T-helper 1 cell treated with Interleukin-12 subunit alpha and Interleukin-12 subunit beta and Interleukin-4 antibody, amounts not matched to agents 30 ng/mL and 1 ng/mL, for 36 hours (primary cell): ENCODE results near the gene TFIP11. TPM values are rescaled to one million over a fixed set of nuclear protein-coding genes. Genes with fewer than 3 reads are reported as not detected.

ENCODE experiments used
- intact Hi-C: fragments of 100-400 bp; cut with micrococcal nuclease; formaldehyde crosslinking; loops from one replicate; pipeline ENCODE4 v1.15.1; 2024
- total RNA-seq: library from RNA; stranded (reverse); gene quantifications from 2 replicates; pipeline ENCODE4 v1.2.3, GENCODE V29; 2022

TFIP11 gene
- total RNA-seq, 1 donor from 2014 or later, result 64.1 TPM

DNA sequence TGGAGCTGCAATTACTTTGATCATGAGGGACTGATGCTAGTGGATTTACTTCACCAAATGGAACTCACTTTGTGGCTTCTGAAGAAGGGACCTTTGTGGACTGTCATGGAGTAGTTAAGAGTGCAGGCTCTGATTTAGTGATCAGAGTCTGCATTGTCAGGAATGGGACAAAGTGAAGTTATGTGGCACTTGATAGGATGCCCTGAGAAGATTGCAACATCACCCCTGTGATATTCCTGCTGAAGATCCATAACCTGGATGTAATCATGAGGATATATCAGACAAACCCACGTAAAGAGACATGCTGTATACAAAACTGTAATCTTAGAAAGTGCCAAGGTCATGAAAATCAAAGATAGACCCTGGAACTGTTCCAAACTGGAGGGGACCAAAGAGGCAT is 1.6 kb upstream of the TFIP11 start:
- intact Hi-C loops, result loop anchor here (2.0 kb wide), 2 partner anchors 35 to 151 kb away; no protein-coding TSS in a partner anchor

GRCh38 chr22:26508148-26508547 is 4.1 kb downstream of the TFIP11 start:
- intact Hi-C loops, result no loop called here

GRCh38 chr22:26503758-26504157 is 8.5 kb downstream of the TFIP11 start:
- intact Hi-C loops, result loop anchor here (1.0 to 2.0 kb wide), 6 partner anchors 9 to 169 kb away; partner anchors contain the start of genes MIAT, TFIP11 and TPST2

GRCh38 chr22:26502688-26503561 is 9.3 kb downstream of the TFIP11 start:
- intact Hi-C loops, result loop anchor here (1.0 to 2.0 kb wide), 6 partner anchors 9 to 169 kb away; partner anchors contain the start of genes MIAT, TFIP11 and TPST2

DNA sequence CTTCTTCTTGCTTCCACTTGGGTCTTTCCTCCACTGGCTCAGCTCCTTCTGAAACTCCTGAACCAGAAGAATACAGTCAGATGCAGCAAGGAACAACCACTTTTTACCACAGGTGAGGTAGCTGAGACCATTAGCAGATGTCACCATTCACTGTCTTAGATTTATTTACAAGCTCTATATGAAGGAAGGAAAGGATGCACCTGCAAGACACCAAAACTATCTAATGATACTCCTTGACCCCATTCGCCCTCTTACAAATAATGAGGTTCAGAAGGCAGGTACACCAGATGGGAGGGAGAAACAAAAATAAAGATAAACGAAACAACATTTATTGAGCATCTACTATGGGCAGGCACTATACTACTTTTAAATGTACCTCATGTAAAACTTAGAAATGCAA is 10.3 kb downstream of the TFIP11 start:
- intact Hi-C loops, result loop anchor here (2.0 kb wide), 1 partner anchor 89 kb away; the partner anchor contains the start of gene TPST2

DNA sequence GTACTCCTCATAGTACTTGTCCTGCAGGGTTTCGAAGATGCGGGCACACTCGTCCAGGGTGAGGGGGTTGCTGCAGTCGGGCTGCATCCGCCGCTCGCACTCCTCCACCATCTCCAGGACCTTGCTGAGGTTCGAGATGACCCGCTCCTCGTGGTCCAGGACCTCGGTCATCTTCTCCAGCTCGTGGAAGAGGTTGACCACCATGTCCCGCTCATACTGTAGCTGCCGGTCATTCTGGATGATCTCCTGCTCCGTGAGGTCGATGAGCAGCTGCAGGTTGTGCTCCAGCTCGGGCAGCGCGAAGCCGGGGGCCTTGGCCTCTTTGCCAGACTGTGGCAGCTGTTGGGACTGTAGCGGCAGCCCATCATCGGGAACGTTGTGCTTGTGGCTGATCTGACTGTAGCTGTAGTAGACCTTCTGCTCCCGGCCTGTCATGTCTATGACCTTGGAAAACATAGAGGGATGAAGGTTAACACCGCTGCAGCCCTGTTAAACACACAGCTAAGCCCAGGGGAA is 13.0 kb downstream of the TFIP11 start:
- intact Hi-C loops, result no loop called here

- intact Hi-C loops, result no loop called here
Measured at GRCh38 chr22:26496456-26496855, 15.8 kb downstream of the TFIP11 start.

DNA sequence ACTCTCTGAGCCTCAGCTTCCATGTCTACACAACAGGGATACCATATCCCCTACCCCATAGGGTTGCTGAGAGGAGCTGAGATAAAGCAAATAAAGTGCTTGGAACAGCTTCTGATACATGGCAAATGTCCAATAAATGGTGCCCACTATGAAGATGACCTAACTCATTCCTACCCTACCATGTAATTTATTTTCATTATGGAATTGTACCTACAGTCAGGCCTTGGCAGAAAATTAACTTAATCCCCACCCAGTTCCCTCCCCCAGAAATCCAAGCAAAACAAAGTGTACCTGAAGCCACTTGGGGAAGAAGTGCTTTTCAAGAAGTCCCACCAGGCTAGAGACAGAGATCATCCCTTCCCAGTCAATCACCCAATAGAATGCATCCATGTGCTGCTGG is 17.8 kb downstream of the TFIP11 start:
- intact Hi-C loops, result no loop called here

DNA sequence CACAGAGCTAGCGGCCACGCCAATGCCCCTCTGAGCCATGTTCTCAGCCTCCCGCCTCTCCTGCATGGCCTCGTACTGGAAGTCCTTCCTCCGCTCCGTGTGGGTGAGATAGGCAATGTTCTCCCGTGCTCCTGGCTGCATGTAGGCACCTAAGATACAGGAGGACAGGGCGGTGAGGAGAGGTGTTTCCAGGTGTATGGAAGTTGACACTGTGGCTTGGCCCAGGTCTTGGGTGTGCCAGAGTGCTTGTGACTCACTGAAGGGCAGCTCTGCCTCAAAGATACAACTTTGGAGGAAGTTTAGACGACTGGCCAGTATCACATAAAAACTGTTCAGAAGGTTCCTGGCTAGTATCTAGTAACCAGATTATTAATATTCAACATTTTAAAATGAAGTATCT is 20.1 kb downstream of the TFIP11 start:
- intact Hi-C loops, result no loop called here

DNA sequence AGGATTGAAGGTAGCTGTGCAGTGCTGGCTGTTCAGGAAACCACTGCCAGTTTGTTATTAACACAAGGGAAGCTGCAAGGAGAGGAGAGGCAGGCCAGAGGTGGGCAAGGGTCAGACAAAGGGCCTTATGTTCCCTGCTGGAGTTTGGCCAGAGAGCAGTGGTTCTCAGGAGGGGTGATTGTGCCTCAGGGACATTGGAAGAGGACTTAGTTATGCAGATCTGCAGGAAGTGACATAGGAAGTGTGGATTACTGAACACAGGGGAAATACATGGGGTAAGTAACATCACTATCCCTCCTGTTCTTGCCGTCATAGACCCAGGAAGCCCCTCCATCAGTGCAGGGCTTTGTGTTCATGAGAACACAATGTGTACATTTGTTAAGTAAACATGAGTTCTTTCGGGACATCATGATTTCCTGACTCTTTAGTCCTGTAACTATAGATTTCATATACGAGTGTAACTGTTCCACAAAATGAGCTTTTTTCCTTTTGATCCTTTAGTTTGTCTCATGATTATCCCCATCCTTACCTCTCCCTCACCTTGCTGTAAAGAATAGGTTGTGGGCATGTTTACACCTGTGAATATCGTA is 22.7 kb downstream of the TFIP11 start:
- intact Hi-C loops, result loop anchor here (10.0 kb wide), 2 partner anchors 195 to 1415 kb away; no protein-coding TSS in a partner anchor

DNA sequence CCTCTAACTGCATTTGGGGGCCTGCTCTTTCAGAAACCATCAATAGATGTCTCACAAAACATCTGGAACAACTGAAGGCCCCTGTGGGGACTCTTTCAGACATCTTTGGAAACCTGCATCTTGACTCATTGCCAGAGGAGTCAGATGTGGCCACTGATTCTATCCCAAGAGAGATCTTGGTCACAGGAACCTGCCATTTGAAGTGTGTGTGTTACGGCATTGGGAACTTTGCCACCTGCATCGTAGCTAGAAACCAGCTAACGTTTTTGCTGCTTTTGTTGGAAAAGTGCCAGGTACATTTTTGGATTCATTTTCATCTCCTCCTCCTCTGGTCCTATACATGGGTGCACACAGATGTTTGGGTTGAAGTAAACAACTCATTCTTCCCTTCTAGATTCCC is 24.3 kb downstream of the TFIP11 start:
- intact Hi-C loops, result loop anchor here (10.0 kb wide), 2 partner anchors 193 to 1413 kb away; no protein-coding TSS in a partner anchor

- intact Hi-C loops, result loop anchor here (10.0 kb wide), 2 partner anchors 192 to 1412 kb away; no protein-coding TSS in a partner anchor
Measured at GRCh38 chr22:26486394-26486793, 25.9 kb downstream of the TFIP11 start.

GRCh38 chr22:26485806-26486390 is 26.4 kb downstream of the TFIP11 start:
- intact Hi-C loops, result loop anchor here (2.0 to 10.0 kb wide), 3 partner anchors 67 to 1411 kb away; no protein-coding TSS in a partner anchor

- intact Hi-C loops, result loop anchor here (2.0 to 10.0 kb wide), 3 partner anchors 68 to 1410 kb away; no protein-coding TSS in a partner anchor
Measured at GRCh38 chr22:26485013-26485412, 27.3 kb downstream of the TFIP11 start.

GRCh38 chr22:26484360-26484706 is 27.9 kb downstream of the TFIP11 start:
- intact Hi-C loops, result loop anchor here (2.0 to 10.0 kb wide), 4 partner anchors 68 to 1410 kb away; partner anchors contain the start of gene TPST2

DNA sequence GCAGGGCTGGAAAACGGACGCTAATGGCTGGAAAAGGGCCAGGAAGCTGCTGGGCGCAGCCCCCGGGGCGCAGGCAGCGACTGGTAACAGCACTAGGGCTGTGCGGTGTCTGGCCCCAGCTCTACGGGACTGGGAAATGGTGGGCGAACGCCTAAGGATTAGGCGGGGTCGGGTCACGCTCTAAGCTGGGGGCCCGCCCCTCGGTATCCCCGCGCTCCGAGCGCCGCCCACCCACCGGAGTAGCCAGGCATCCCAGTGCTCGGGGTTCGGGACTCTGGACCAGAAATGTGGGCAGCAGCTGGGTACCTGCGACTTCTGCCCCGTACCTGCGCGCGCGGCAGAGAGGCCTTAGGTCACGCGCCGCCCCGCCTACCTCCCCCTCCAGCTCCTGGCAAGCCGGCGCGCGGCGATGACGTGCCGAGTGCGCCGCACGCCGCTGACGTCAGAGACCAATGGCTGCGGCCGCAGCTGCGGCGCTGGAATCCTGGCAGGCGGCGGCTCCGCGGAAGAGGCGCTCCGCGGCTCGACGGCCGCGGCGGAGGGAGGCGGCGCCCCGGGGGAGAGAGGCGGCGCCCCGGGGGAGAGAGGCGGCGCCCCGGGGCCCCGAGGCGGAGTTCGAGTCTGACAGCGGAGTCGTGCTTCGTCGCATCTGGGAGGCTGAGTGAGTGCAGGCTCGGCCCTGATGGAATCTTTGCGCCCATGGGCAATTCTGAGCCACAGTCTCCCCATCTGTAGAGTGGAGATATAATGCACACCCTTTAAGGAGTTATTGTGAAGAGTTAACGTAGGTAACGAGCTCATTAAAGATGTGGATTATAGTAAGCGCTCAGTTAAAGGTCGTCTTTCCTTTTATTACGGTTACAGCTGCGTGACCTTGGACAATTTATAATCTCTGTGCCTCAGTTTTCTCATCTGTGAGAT is 28.6 kb downstream of the TFIP11 start, which contains the start of the genes HPS4 and SRRD:
HPS4 (minus strand) TSS at position 345 of the 921 bp plus-strand sequence. CDS start 2,021 bp downstream, outside the sequence.
SRRD (plus strand) TSS at position 439 of the 921 bp plus-strand sequence; CDS start at position 453, 14 bp downstream.
- intact Hi-C loops, result loop anchor here (1.0 to 10.0 kb wide), 12 partner anchors 29 to 1435 kb away; partner anchors contain the start of genes GRK3, PITPNB, TFIP11 and TPST2

- intact Hi-C loops, result loop anchor here (1.0 to 10.0 kb wide), 11 partner anchors 29 to 1436 kb away; partner anchors contain the start of genes GRK3, PITPNB, TFIP11 and TPST2
Measured at GRCh38 chr22:26483043-26483438, 29.2 kb downstream of the TFIP11 start.

DNA sequence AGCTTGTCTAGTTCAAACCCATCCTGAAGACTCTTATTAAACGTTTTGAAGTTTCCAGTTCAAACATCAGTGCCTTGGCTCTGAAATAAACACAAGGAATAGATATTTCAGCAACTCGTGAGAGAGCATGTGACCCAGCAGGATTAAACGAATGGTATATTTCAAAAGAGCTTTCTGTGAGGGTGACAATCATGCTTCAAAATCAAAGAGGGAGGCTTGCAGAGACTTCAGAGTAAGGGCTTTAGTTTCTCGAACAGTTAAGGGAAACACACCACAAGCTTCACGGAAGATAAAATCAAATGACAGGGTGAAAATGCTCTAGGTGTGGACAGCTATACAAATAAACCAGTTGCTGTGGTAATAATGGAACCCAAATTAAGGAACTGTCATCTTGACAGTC is 30.1 kb downstream of the TFIP11 start:
- intact Hi-C loops, result loop anchor here (2.0 to 10.0 kb wide), 7 partner anchors 110 to 1437 kb away; partner anchors contain the start of genes PITPNB and TPST2

DNA sequence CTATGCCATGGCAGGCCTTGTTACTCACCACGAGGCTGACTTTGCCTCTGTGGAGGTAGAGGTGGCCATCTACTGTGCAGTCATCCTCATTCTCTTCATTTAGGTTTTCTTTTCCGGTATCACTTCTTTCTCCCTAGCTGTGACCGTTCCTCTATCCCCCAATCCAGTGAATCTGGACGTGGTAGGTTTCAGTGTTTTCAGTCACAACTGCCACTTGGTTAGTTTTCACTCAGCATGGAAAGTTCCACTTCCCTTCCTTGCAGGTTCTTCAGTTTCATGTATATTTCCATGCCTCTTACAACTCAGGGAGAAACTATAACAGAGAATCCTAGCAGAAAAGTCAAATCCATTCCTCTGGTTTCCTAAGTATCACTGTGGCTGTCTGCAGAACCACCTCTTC is 30.6 kb downstream of the TFIP11 start:
- intact Hi-C loops, result loop anchor here (2.0 to 10.0 kb wide), 7 partner anchors 111 to 1437 kb away; partner anchors contain the start of genes PITPNB and TPST2
